ENCODE measurements around the gene ATAD3C. TPM values are rescaled to one million over a fixed set of nuclear protein-coding genes. Genes with fewer than 3 reads are reported as not detected.

ATAD3C gene
- total RNA-seq, 1 experiment from 2014 or later = not detected

DNA sequence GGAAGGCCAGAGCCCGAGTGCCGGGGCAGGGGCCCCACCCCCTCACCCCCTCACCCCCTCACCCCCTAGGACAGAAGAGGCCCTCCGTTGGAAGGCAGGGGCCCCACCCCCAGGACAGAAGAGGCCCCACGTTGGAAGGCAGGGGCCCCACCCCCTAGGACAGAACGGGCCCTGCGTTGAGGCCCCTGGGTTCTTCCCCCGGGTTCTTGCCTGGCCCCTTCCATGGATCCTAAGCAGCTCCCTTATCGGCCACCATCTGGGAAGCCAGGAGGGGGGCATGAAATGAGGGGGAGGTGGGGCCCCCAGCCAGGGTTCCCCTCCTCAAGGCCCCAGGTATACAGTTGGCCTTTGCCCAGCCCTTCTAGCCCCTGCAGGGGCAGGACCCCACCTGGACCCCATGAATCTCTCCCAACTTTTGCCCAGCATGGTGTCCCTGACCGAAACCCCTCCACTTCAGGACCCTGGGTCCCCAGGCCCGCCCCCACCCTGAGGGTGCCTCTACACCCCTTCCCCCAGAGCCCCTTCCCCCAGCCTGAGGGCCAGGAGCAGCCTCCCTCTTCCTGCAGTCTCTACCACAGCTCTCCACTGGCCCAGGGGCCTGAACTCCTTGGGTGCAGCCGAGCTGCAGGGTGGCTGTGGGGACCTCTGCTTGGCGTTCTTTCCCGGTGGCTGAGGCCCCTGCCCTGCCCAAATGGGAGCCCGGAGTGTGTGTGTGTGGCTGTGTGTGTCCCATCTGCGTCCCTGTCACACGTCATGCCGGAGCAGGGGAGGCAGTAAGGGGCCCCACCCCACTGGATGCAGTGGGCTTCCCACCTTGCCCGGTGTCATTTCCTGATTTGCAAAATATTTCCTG, 18.3 kb upstream of the ATAD3C start:
- no peak for DNase-seq (ENCODE audit: low read depth)

DNA sequence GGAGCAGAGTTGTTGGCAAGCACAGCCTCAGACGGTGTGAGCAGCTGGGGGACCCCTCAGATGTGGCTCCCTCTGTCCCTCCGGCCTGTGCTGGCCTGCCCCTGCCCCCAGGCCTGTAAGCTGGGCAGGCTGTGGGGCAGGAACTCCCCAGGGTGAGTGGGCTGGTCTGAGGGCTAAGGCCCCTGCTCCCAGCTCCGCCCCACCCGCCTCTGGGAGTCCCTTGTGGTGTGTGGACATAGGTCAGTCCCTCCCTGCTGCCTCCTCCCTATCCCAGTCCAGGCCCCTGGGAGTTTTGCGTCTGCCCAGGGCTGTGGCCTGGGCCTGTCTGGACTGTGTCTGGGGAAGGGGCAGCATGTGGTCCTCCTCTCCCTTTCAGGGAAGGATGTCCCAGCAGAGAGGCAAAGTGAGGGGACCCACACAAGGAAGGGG, 17.6 kb upstream of the ATAD3C start:
- no peak for DNase-seq (ENCODE audit: low read depth)

DNA sequence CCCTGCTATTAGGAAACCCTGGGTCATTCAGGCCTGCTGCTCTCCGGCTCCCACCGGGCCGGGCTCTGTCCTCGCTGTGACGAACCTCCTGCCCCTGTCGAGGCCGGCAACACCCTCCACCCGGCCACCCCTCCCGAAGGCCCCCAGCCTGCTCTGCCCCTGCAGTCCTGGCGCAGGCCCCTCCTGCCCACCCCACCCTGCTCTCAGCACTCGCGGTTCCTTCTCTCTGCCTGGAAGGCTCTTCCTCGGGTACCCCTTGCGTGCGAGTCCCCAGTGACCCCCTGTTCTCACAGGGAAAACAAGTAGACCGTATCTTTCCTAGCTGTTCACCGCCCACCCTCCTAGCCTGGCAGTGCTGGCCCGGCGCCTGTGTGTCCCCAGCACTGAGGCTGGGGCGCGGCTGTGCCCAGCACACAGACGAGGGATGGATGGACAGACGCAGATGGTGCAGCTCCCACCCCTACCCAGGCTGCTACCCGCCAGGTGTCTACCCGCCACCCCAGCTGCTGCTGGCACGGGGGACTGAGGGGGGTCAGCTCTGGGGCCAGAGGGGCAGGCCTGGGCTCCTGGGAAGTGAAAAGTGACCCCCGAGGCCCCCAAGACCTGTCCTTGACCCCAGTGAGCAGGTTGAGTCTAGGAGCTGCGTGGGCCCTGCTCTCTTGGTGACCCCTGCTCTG, 17.1 kb upstream of the ATAD3C start:
- DNase-seq (ENCODE audit: low read depth) = no peak

DNA sequence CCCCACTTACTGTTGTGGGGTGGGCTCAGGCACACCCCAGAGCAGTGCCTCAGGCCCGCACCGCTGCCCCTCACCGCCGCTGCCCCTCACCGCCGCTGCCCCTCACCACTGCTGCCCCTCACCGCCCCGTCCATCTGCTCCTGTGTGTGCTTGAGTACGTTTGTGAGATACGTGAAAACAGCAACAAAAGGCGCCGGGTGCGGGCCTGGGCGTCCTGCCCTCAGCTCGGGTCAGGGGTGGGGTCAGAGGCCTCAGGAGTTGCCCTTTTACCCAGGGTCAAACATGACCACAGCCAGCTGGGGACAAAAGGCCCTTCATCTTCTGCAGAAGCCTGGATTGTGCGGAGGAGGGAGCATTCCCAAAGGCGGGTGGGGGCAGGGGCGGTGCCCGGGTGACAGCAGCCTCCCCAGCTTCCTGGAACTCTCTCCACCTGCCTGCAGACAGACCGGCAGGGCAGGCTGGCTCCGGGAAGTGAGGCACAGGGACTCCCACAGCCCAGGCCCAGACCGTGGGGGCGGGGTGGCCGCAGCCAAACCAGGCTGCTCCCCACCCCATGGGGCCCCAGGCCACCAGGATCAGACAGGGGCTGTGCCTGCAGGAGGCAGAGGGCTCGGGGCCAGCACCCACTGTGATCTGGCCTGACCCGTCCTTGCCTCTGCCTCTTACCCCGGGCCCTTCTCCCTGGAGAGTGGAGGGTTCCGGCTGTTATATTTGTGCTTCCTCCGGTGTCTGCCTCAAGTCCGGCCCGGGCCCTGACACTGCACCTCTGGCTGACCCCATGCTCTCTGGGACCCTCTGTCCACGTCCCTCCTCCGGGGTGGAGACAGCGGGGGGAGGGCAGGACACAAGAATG, 16.3 kb upstream of the ATAD3C start:
- no peak for DNase-seq (ENCODE audit: low read depth)

DNA sequence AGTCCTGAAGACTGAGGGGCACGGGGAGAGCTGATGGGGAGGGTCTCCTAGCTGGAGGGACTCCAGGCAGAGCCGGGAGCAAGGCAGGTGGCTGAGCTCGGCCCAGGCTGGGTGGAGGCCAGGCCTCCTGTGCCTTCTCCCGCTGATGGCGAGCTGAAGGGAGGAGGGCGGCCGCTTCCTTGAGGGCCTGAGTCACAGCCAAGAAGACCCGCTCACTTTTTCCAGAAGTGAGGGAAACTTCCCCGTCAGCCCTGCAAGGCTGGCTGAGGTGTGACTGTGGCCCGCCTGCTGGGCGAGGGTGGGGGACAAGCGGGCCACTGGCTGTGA, 15.7 kb upstream of the ATAD3C start:
- no peak for DNase-seq (ENCODE audit: low read depth)

DNA sequence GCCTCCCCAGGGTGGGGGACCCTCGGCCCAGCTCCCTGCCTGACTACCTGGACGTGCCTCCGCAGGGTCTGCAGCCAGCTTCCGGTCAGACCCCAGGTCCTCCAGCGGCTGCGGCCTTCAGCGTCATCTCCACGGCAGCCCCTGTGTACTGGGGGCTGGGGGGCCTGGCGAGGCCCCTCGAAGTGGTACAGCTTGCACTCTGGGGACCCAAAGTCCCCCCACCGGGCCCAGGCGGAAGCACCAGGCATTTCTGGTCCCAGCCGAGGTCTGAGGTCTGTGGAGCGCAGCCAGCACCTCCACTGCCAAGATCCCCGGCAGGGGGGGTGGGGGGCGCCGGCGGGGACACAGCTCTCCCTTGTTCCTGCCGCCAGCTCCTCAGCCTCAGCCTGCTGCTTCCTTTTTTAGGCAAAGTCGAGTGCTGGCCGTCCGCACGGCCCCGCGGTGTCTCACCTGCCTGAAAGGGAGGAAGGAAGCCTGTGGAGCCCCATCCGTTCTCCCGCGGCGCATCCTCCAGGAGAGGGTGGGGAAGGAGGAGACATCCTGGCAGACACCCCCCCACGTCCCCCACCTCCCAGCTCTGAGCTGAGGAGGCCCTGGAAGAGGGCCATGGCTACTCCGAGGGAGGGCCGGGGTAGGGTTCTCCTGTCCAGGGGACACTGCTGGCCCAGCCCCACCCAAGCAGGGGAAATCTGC, 15.2 kb upstream of the ATAD3C start:
- DNase-seq (ENCODE audit: low read depth) = no peak

DNA sequence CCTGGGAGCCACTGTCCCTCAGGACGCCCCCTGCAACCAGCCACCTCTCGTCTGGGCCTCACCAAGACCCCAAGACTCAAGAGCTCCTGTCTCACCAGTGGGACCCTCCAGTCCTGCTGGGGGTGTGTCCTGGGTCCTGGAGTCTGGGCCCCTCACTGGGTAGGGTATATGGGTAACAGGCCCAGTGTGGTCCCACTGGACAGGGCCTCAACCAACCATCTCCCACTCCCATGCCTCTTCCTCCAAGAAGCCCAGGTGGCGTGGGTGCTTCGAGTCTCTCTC, 14.7 kb upstream of the ATAD3C start:
- no peak for DNase-seq (ENCODE audit: low read depth)

DNA sequence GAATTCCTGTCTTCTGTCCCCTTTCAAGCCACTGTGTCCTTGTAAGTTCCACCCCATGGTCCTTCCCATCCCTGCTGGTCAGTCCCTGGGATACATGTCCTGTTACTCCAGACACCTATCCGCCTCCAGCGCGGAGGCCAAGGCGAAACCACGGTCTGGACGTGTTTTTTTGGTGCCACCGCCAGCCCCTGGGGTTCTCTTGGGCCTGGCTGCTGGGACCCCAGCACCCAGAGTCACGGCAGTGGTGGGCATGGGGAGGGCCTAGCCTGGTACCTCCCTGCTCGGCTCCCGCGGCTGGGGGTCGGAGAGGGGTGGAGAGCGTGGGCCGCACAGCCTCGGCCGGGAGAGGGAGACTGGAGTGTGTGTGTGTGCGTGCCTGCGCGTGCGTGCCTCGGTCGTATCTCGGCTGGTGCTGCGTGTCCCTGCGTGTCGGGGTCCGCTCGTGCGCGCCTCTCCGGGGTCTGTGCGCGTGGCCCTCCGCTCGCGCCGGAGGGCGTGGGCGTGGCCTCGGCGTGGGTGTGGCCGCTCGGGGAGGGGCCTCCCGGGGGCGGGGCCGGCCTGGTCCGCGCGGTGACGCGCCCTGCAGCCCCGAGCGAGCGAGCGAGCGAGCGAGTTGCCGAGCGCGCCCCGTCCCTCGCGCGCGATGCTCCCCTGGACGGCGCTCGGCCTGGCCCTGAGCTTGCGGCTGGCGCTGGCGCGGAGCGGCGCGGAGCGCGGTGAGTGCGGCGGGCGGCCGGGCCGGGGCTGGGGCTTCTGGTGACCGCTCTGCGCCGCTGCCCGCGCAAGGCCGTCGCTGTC, 14.2 kb upstream of the ATAD3C start, which contains the start of gene VWA1:
Gene VWA1, plus strand, starts transcription at position 585 of the 798 bp plus-strand sequence. Its CDS starts 59 bp downstream, at position 644.
- no peak for DNase-seq (ENCODE audit: low read depth)

DNA sequence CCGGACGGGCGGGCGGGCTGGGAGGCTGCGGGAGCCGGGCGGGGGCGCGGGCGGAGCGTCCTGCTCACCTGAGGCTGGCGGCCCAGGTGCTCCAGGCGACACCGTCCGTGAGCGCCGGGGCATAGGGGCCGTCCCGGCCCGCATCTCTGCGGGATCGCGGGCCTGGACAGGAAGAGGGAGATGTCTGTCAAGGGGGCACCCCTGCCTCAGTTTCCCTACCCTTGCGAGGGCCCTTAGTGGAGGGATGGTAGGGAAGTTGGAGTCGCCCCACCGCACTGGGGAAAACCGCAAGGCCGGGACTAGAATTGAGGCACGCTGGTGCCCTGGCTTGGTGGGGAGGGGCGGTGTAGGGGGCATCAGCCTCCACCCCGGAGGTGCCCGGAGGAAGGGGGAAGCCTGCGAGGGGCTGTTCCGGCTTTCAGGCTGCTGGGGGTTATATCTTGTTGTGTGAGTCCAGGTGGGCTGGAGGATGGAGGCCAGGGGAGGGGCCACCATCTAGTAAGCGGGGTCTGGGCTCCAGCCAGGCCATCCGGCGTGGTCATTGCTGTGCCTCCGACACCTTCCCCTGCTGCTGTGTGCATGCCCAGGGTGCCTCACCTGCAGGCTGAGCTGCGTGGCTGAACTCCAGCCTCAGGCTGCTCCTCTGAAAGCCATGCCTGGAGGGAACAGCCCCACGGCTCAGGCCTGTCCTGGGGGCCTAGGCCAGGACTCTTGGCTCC, 13.4 kb upstream of the ATAD3C start:
- no peak for DNase-seq (ENCODE audit: low read depth)

DNA sequence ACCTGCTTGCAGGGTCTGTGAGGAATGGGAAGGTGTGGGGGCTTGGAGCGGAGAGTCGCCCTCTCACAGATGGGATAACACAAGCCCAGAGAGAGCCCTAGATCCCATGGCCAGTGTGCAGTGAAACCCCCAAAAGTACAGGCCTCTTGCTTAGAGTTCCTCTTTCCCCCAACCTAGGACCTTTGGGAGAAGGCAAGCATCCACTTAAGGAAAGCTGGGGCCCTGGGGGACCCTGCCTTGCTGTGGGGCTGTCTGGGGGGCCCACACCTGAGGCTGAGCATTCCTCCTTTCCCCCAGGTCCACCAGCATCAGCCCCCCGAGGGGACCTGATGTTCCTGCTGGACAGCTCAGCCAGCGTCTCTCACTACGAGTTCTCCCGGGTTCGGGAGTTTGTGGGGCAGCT, 12.9 kb upstream of the ATAD3C start:
- DNase-seq (ENCODE audit: low read depth) = no peak

DNA sequence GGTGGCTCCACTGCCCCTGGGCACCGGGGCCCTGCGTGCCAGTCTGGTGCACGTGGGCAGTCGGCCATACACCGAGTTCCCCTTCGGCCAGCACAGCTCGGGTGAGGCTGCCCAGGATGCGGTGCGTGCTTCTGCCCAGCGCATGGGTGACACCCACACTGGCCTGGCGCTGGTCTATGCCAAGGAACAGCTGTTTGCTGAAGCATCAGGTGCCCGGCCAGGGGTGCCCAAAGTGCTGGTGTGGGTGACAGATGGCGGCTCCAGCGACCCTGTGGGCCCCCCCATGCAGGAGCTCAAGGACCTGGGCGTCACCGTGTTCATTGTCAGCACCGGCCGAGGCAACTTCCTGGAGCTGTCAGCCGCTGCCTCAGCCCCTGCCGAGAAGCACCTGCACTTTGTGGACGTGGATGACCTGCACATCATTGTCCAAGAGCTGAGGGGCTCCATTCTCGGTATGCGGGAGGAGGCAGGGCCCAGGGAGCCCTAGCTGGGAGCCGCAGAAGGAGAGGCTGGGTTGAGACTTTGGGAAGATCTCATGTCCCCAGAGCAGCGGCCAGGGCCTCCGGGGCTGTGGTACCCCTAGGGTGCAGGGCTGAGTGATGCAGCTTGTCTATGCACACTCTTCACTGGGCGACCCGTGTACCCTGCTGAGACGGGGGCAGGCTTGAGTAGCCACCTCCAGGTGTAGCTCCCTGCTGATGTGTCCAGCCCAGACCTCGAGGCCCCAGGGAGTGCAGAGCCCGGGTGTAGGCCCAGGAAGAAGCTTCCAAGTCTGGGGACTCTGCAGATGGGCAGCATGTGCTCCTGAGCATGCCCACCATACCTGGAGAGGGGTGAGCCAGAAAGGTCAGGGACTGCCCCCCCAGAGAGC, 12.2 kb upstream of the ATAD3C start:
- no peak for DNase-seq (ENCODE audit: low read depth)

DNA sequence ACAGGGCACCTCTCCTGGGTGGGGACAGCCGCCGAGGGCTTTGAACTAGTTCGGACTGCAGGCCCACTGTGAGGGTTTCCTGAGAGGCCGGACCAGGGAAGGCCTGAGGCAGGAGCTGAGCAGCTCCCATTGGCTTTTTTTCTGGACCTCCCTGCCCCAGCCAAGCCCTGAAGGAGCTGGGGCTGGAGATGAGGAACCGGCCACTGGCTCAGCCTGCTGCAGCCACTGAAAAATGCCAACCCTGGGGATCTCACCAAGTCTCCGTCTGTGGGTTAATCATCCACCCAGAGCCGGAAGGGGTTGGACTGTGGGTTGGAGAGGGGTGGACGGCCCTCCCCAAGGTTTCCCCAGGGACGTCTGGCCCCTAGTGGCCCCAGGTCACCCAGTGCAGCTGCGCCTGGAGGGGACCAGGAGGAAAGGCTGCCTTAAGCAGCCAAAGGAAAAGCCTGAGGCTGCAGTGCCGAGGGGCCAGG, 11.5 kb upstream of the ATAD3C start:
- no peak for DNase-seq (ENCODE audit: low read depth)

DNA sequence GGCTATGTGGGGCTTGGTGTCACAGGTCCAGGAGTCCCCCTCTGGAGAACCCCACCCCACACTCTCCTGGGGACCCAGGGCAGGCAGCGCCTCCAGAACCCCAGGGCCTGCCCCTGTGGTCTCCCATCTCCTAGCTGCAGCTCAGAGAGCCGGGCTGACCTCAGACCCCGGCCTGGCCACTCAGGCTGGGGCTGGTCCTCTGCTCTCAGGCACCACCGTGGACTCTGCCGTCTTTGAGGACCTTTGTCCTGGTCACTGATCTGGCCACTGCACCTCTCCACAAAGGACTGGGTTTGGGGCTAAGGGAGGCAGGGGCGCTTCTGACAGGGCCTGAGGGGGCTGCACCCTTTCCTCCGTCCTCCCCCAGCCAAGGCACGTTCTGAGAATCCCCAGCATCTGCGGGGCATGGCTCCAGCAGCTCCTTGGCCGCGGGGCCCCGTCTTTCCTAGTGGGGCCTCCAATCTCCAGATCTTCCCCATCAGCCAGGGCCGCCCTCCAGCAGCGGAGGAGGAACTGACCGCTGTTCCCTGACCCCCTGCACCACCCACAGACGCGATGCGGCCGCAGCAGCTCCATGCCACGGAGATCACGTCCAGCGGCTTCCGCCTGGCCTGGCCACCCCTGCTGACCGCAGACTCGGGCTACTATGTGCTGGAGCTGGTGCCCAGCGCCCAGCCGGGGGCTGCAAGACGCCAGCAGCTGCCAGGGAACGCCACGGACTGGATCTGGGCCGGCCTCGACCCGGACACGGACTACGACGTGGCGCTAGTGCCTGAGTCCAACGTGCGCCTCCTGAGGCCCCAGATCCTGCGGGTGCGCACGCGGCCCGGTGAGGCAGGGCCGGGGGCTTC, 10.7 kb upstream of the ATAD3C start:
- DNase-seq (ENCODE audit: low read depth) = no peak

DNA sequence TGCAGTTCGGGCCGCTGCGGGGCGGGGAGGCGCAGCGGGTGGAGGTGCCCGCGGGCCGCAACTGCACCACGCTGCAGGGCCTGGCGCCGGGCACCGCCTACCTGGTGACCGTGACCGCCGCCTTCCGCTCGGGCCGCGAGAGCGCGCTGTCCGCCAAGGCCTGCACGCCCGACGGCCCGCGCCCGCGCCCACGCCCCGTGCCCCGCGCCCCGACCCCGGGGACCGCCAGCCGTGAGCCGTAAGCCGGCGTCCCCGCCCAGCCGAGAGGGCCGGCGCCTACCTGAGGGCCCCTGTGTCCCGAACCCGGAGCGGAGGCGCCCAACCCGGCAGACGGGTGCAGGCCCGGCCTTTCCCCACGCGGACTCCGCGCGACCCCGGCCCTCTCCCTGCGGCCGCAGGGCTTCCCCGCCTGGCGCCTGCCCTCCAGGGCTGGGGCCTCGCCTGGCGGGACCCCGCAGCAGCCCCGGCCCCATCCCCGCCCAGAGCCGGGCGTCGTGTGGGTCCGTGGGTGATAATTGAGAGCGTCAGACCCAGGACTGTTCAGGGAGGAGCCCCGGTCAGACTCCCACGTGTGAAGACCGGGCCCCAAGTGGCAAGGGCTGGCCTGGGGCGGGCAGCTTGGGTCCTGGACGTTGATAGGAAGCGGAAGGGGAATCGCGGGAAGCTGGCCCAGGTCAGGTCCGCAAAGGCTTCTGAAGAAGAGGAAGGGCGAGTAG, 9.8 kb upstream of the ATAD3C start:
- no peak for DNase-seq (ENCODE audit: low read depth)

DNA sequence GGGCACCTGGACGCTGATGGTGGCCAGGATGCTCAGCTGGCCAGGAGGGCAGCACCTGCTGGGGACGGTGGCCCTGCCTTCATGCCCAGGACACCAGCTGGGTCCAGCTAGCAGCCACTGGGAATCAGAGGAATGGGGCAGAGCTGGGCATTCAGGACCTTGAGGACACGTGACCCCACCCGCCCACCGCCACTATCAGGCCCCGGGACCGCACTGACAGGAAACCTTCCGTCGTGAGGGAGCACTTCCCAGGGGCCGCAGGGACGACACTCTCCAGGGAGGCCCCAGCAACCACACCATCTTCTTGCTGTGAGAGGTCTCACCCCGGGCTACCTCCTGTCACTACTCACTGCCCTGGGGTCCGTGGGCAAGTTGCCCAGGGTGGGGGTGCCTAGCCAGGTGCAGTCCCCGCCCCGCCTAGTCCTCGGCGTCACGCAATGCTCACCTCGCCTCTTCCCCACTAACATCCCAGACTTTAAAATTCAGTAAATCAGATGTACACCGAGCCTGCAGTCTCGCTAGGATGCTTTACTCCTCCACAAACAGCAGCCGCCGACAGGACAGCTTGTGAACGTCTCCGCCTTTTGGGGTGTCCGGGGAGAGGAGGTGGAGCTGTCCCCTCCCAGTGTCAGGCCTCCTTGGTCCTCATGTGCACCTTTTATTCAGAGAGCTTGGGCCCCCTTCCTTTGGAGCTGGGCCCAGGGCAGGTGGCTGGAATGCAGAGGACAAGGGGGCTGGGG, 9.1 kb upstream of the ATAD3C start:
- no peak for DNase-seq (ENCODE audit: low read depth)

DNA sequence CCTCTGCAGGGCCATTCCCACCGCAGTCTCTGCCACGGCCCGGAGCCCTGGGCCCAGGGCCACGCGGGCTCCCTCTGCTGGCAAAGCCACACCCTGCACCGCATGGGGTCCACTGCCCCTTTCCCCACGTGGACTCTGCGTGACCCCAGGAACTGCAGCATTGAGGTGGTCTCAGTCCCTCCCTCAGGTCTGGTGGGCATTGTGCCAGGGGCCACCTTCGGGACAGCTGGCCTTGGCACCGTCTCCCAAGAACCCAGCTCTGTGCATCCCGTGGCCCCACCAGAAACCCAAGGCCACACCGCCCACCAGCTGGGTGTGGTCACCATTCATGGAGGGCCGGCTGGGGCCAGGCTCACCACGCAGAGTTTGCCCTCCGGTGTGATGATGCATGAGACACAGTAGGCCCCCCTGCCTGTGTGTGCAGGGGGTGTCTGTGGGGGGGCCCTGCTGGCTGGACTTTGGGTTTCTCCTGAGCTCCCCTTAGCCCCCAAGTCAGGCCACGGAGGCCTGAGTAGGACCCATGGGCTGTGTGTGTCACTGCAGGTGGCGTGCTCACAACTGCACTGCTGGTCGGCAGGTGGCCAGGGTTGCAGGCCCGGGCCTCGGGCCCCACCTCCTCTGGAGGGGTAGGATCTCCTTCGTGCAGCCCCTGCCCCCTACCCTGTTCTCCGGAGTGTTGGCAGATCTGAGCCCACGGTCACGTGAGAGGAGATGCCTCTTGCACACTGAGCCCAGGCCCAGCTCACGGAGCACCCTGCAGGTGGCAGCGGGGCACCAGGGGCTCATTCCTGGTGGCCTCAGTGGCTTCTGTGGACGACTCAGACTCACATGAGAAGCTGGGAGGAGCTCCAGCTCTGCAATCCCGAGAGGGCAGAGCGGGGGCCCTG, 8.2 kb upstream of the ATAD3C start:
- DNase-seq (ENCODE audit: low read depth) = peak; percentile 26
